GM23338 (cell line): ENCODE measurements around the gene ATF5. TPM values are rescaled to one million over a fixed set of nuclear protein-coding genes. Genes with fewer than 3 reads are reported as not detected.

Experiments
- ATAC-seq: fragments of 200-7000 bp; cut with Tn5 transposase; 3 replicates; pipeline ENCODE4 v1.9.1; 2020
- DNase-seq: peaks from one replicate; pipeline ENCODE4 v3.0.0-alpha.2; 2015; ENCODE audit warnings: low spot score
- H2AFZ ChIP-seq: fragments of 200-600 bp; sonication (generic); 2 replicates; pipeline ENCODE4 v1.8.0; 2016; ENCODE audit warnings: antibody characterized with exemption, mild to moderate bottlenecking, moderate library complexity
- H3F3A ChIP-seq: fragments of 200-600 bp; sonication (generic); replicated peaks from 2 replicates; pipeline ENCODE4 v1.8.0; 2017; ENCODE audit warnings: antibody characterized with exemption, mixed run types, low read depth
- H3K27ac ChIP-seq: fragments of 200-600 bp; sonication (generic); 2 replicates; pipeline ENCODE4 v1.6.1; 2016; ENCODE audit warnings: low read depth
- H3K27me3 ChIP-seq: fragments of 200-600 bp; sonication (generic); 2 replicates; pipeline ENCODE4 v1.8.0; 2016; ENCODE audit warnings: mild to moderate bottlenecking, mixed run types, moderate library complexity; ENCODE audit not compliant: insufficient read depth
- H3K36me3 ChIP-seq: fragments of 200-600 bp; sonication (generic); 2 replicates; pipeline ENCODE4 v1.8.0; 2016; ENCODE audit warnings: mild to moderate bottlenecking; ENCODE audit not compliant: insufficient read depth
- H3K4me1 ChIP-seq: fragments of 200-600 bp; sonication (generic); 2 replicates; pipeline ENCODE4 v1.8.0; 2016; ENCODE audit warnings: mild to moderate bottlenecking, moderate library complexity; ENCODE audit not compliant: insufficient read depth
- H3K4me2 ChIP-seq: fragments of 200-600 bp; sonication (generic); 2 replicates; pipeline ENCODE4 v1.7.1; 2017; ENCODE audit warnings: mixed run types
- H3K4me3 ChIP-seq: fragments of 200-600 bp; sonication (generic); 2 replicates; pipeline ENCODE4 v1.6.1; 2016; ENCODE audit warnings: mixed run types
- H3K79me2 ChIP-seq: fragments of 200-600 bp; sonication (generic); replicated peaks from 2 replicates; pipeline ENCODE4 v1.8.0; 2017; ENCODE audit warnings: mild to moderate bottlenecking; ENCODE audit not compliant: insufficient read depth
- H3K9me2 ChIP-seq: fragments of 200-600 bp; sonication (generic); 2 replicates; pipeline ENCODE4 v1.8.0; 2017; ENCODE audit not compliant: insufficient read depth
- H4K20me1 ChIP-seq: fragments of 200-600 bp; sonication (generic); replicated peaks from 2 replicates; pipeline ENCODE4 v1.8.0; 2017; ENCODE audit warnings: mild to moderate bottlenecking; ENCODE audit not compliant: insufficient read depth
- H3K27ac Mint-ChIP-seq: 2 replicates; pipeline ENCODE4 v1.8.0; 2020; ENCODE audit warnings: inconsistent platforms, mild to moderate bottlenecking, moderate library complexity, mixed read lengths
- H3K27me3 Mint-ChIP-seq: 3 replicates; pipeline ENCODE4 v1.8.0; 2022; ENCODE audit warnings: low read depth, mild to moderate bottlenecking, moderate library complexity, mixed read lengths, inconsistent platforms; ENCODE audit not compliant: insufficient read depth, poor library complexity
- H3K36me3 Mint-ChIP-seq: 3 replicates; pipeline ENCODE4 v1.8.0; 2021; ENCODE audit warnings: low read depth, mild to moderate bottlenecking, inconsistent platforms, moderate library complexity, mixed read lengths
- H3K4me1 Mint-ChIP-seq: 3 replicates; pipeline ENCODE4 v1.8.0; 2020; ENCODE audit warnings: mild to moderate bottlenecking, inconsistent platforms, mixed read lengths
- H3K4me3 Mint-ChIP-seq: 3 replicates; pipeline ENCODE4 v1.8.0; 2021; ENCODE audit warnings: moderate library complexity, mild to moderate bottlenecking, inconsistent platforms, mixed read lengths
- H3K9me3 Mint-ChIP-seq: 3 replicates; pipeline ENCODE4 v1.8.0; 2020; ENCODE audit warnings: moderate library complexity, mild to moderate bottlenecking, inconsistent platforms, mixed read lengths
- CREB1 ChIP-seq: fragments of 250-450 bp; sonication (Bioruptor Pico); IDR thresholded peaks from 2 replicates; pipeline ENCODE4 v1.5.0; 2020; ENCODE audit warnings: low read depth, mild to moderate bottlenecking, moderate library complexity
- EZH2 ChIP-seq: fragments of 200-600 bp; sonication (generic); IDR thresholded peaks from one replicate; pipeline ENCODE4 v1.8.0; 2017; ENCODE audit warnings: antibody characterized with exemption, mild to moderate bottlenecking, low read depth; ENCODE audit not compliant: unreplicated experiment
- EZH2phosphoT487 ChIP-seq: fragments of 200-600 bp; sonication (generic); IDR thresholded peaks from one replicate; pipeline ENCODE4 v1.8.1; 2018; ENCODE audit warnings: antibody characterized with exemption; ENCODE audit not compliant: unreplicated experiment
- JUNB ChIP-seq: IDR thresholded peaks from one replicate; pipeline ENCODE4 v1.6.1; 2016; ENCODE audit warnings: antibody characterized with exemption; ENCODE audit not compliant: unreplicated experiment
- NANOG ChIP-seq: IDR thresholded peaks from 2 replicates; pipeline ENCODE4 v1.6.1; 2016; ENCODE audit warnings: antibody characterized with exemption, borderline replicate concordance
- STAT1 ChIP-seq: IDR thresholded peaks from one replicate; pipeline ENCODE4 v1.6.1; 2016; ENCODE audit warnings: antibody characterized with exemption; ENCODE audit not compliant: unreplicated experiment
- polyA plus RNA-seq: library from polyadenylated mRNA; unstranded; fragments of >200 nt; fragmentation: Nextera tagmentation; extraction: Ambion mirVana; gene quantifications from 2 replicates; pipeline ENCODE4 v1.2.1, GENCODE V29; 2016
- total RNA-seq: library from RNA; depleted of rRNA; stranded (reverse); fragments of >200 nt; shearing (Covaris generic); gene quantifications from 2 replicates; pipeline ENCODE4 v1.2.3, GENCODE V29; 2014
- TF ChIP-seq, protein P1 (sequence below): fragments of 250-450 bp; sonication (Bioruptor Pico); IDR thresholded peaks from 2 replicates; pipeline ENCODE4 v1.5.0; 2020; ENCODE audit warnings: mild to moderate bottlenecking, moderate library complexity
- TF ChIP-seq, protein P2 (sequence below), 2 experiments: fragments of 200-600 bp in 1 of 2; sonication (generic) in 1 of 2; conservative IDR thresholded peaks; 2 replicates each; pipeline versions ENCODE4 v1.5.1 to v1.6.1; 2016 to 2017; ENCODE audit warnings: antibody characterized with exemption in 2 of 2, low read depth in 2 of 2, mild to moderate bottlenecking in 2 of 2, moderate library complexity in 1 of 2

The ATF5 gene
- total and polyA plus RNA-seq, 2 experiments from 2014 or later: 7.4 to 9.6 TPM

- TF ChIP-seq, protein P1, sequence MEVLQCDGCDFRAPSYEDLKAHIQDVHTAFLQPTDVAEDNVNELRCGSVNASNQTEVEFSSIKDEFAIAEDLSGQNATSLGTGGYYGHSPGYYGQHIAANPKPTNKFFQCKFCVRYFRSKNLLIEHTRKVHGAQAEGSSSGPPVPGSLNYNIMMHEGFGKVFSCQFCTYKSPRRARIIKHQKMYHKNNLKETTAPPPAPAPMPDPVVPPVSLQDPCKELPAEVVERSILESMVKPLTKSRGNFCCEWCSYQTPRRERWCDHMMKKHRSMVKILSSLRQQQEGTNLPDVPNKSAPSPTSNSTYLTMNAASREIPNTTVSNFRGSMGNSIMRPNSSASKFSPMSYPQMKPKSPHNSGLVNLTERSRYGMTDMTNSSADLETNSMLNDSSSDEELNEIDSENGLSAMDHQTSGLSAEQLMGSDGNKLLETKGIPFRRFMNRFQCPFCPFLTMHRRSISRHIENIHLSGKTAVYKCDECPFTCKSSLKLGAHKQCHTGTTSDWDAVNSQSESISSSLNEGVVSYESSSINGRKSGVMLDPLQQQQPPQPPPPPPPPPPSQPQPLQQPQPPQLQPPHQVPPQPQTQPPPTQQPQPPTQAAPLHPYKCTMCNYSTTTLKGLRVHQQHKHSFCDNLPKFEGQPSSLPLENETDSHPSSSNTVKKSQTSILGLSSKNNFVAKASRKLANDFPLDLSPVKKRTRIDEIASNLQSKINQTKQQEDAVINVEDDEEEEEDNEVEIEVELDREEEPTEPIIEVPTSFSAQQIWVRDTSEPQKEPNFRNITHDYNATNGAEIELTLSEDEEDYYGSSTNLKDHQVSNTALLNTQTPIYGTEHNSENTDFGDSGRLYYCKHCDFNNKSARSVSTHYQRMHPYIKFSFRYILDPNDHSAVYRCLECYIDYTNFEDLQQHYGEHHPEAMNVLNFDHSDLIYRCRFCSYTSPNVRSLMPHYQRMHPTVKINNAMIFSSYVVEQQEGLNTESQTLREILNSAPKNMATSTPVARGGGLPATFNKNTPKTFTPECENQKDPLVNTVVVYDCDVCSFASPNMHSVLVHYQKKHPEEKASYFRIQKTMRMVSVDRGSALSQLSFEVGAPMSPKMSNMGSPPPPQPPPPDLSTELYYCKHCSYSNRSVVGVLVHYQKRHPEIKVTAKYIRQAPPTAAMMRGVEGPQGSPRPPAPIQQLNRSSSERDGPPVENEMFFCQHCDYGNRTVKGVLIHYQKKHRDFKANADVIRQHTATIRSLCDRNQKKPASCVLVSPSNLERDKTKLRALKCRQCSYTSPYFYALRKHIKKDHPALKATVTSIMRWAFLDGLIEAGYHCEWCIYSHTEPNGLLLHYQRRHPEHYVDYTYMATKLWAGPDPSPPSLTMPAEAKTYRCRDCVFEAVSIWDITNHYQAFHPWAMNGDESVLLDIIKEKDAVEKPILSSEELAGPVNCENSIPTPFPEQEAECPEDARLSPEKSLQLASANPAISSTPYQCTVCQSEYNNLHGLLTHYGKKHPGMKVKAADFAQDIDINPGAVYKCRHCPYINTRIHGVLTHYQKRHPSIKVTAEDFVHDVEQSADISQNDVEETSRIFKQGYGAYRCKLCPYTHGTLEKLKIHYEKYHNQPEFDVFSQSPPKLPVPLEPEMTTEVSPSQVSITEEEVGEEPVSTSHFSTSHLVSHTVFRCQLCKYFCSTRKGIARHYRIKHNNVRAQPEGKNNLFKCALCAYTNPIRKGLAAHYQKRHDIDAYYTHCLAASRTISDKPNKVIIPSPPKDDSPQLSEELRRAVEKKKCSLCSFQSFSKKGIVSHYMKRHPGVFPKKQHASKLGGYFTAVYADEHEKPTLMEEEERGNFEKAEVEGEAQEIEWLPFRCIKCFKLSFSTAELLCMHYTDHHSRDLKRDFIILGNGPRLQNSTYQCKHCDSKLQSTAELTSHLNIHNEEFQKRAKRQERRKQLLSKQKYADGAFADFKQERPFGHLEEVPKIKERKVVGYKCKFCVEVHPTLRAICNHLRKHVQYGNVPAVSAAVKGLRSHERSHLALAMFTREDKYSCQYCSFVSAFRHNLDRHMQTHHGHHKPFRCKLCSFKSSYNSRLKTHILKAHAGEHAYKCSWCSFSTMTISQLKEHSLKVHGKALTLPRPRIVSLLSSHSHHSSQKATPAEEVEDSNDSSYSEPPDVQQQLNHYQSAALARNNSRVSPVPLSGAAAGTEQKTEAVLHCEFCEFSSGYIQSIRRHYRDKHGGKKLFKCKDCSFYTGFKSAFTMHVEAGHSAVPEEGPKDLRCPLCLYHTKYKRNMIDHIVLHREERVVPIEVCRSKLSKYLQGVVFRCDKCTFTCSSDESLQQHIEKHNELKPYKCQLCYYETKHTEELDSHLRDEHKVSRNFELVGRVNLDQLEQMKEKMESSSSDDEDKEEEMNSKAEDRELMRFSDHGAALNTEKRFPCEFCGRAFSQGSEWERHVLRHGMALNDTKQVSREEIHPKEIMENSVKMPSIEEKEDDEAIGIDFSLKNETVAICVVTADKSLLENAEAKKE (CRISPR knock-in tag): no peak
- TF ChIP-seq EZH2phosphoT487: no peak
- TF ChIP-seq NANOG: no peak
- TF ChIP-seq EZH2: no peak
- TF ChIP-seq CREB1 (CRISPR knock-in tag): no peak
- TF ChIP-seq STAT1: no peak
- no peak for TF ChIP-seq JUNB
Observed at GRCh38 chr19:49911381-49912145, 17.4 kb upstream of the ATF5 start (continued).

DNA sequence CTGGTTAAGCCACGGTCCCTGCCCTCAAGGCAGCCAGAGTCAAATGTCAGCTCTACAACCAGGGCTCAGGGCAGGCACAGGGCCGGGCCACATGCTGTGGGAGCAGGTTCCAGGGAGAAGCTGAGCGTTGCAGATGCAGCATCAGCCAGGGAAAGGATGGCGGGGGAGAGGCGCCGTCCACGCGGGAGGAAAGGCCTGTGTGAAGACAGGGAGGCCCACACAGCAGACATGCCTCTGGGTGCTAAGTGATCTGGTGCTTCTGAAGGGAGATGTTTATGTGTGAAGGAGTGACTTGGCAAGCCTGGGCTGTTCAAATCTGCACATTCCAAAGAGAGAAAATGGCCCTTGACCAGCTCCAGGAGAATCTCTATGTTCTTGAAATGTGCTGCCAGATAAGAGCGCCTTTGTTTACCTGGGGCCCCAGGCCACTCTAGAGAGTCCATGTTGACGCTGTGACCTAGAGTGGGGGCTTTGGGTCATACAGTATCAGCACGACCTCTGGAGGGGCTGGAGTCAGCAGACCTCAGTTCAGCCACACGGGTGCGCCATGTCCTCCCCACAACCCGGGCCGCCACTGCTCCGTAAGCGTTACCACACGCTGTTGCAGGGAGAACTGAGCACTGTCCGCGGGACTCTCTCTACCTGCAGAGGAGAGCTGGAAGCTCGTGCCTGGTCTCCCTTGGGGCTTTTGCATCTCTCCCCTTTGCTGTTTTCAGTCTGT, 15.9 kb upstream of the ATF5 start:
- peaks cover 48% of the 10 kb centered on the region for H3K79me2 ChIP-seq
- H3K36me3 Mint-ChIP-seq: peaks cover 84% of the 10 kb centered on the region
- H3K4me3 ChIP-seq: no peak overlapping the region
- peaks cover 5% of the 10 kb centered on the region for H3K9me3 Mint-ChIP-seq
- H3K27ac Mint-ChIP-seq: 0 out of 2 replicates have a peak overlapping the region, but pooled peaks have one; percentile 68
- peaks cover 13% of the 10 kb centered on the region for H3K4me1 Mint-ChIP-seq
- H2AFZ ChIP-seq: no peak overlapping the region
- H4K20me1 ChIP-seq: peaks cover 58% of the 10 kb centered on the region
- H3K27me3 ChIP-seq: no peaks in the 10 kb centered on the region
- no peak overlapping the region for H3K4me3 Mint-ChIP-seq
- H3K4me1 ChIP-seq: no peaks in the 10 kb centered on the region
- H3K4me2 ChIP-seq: no peak overlapping the region
- DNase-seq (peak; percentile 77), ATAC-seq (peak; percentile 85)
- 0 out of 2 replicates have a peak, but pooled peaks cover 16% of the 10 kb centered on the region for H3F3A ChIP-seq
- no peaks in the 10 kb centered on the region for H3K9me2 ChIP-seq
- H3K36me3 ChIP-seq: peaks cover 8% of the 10 kb centered on the region; the same call in 1 of the 2 replicates
- H3K27me3 Mint-ChIP-seq: peaks cover 23% of the 10 kb centered on the region
- H3K27ac ChIP-seq: 0 out of 2 replicates have a peak overlapping the region, but pooled peaks have one; percentile 39
- TF ChIP-seq STAT1: no peak
- TF ChIP-seq, protein P2, sequence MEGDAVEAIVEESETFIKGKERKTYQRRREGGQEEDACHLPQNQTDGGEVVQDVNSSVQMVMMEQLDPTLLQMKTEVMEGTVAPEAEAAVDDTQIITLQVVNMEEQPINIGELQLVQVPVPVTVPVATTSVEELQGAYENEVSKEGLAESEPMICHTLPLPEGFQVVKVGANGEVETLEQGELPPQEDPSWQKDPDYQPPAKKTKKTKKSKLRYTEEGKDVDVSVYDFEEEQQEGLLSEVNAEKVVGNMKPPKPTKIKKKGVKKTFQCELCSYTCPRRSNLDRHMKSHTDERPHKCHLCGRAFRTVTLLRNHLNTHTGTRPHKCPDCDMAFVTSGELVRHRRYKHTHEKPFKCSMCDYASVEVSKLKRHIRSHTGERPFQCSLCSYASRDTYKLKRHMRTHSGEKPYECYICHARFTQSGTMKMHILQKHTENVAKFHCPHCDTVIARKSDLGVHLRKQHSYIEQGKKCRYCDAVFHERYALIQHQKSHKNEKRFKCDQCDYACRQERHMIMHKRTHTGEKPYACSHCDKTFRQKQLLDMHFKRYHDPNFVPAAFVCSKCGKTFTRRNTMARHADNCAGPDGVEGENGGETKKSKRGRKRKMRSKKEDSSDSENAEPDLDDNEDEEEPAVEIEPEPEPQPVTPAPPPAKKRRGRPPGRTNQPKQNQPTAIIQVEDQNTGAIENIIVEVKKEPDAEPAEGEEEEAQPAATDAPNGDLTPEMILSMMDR (conservative IDR thresholded peaks at IDR 0.05; ENCODE audit: low read depth in 2 of 2): peak; percentile 42 to 71
